Testis (tissue), 3 donors: ENCODE data around the gene TGDS. TPM values are rescaled to one million over a fixed set of nuclear protein-coding genes. Genes with fewer than 3 reads are reported as not detected.

ENCODE experiments used
- DNase-seq: peaks from one replicate; pipeline ENCODE4 v3.0.0-alpha.2; 2019
- H3K27ac ChIP-seq, 2 donors: fragments of 200-600 bp; sonication (generic); one replicate each; pipeline ENCODE4 v1.5.1; 2019
- H3K27me3 ChIP-seq: fragments of 200-600 bp; sonication (generic); one replicate; pipeline ENCODE4 v1.5.1; 2019
- H3K36me3 ChIP-seq: fragments of 200-600 bp; sonication (generic); one replicate; pipeline ENCODE4 v1.5.1; 2017; ENCODE audit warnings: low read depth; ENCODE audit errors: missing control alignments
- H3K4me1 ChIP-seq: fragments of 200-600 bp; sonication (generic); one replicate; pipeline ENCODE4 v1.5.1; 2019
- H3K4me3 ChIP-seq, 2 donors: fragments of 200-600 bp; sonication (generic); one replicate each; pipeline ENCODE4 v1.5.1; 2017 to 2019
- H3K9me3 ChIP-seq: fragments of 200-600 bp; sonication (generic); one replicate; pipeline ENCODE4 v1.5.1; 2017
- CTCF ChIP-seq, 3 experiments: fragments of 450-650 bp in 2 of 3; fragments of 200-600 bp in 1 of 3; sonication (generic) in 1 of 3; IDR thresholded peaks; one replicate each; pipeline ENCODE4 v1.5.1; 2016 to 2019; ENCODE audit warnings: antibody characterized with exemption in 3 of 3, mild to moderate bottlenecking in 2 of 3, moderate library complexity in 1 of 3
- POLR2A ChIP-seq: fragments of 450-650 bp; IDR thresholded peaks from one replicate; pipeline ENCODE4 v1.6.1; 2017; ENCODE audit warnings: antibody characterized with exemption, mild to moderate bottlenecking, moderate library complexity
- WGBS, 2 donors: methylation state at CpG; one replicate each; pipeline ENCODE4 v1.1.5; 2018; 5-methylcytosine and 5-hydroxymethylcytosine counted together
- intact Hi-C: fragments of 100-400 bp; cut with DNase I; formaldehyde crosslinking; loops from one replicate; pipeline ENCODE4 v1.15.1; 2023; ENCODE audit warnings: low total_unique reads
- polyA plus RNA-seq: library from polyadenylated mRNA; stranded (reverse); fragments of 350-450 nt; fragmentation: Illumina TruSeq; extraction: RNeasy Lipid Tissue Mini Kit (QIAGEN cat#74804); gene quantifications from one replicate; pipeline ENCODE4 v1.2.3, GENCODE V29; 2014; ENCODE audit warnings: low read depth, low replicate concordance; ENCODE audit not compliant: insufficient read depth
- total RNA-seq, 2 donors: library from RNA; depleted of rRNA; stranded (reverse); fragments of >200 nt; gene quantifications; one replicate each; pipeline ENCODE4 v1.2.3, GENCODE V29; 2016

The TGDS gene
- total and polyA plus RNA-seq, 3 donors from 2014 or later = 8.7 to 10.1 (median 9.5) TPM

DNA sequence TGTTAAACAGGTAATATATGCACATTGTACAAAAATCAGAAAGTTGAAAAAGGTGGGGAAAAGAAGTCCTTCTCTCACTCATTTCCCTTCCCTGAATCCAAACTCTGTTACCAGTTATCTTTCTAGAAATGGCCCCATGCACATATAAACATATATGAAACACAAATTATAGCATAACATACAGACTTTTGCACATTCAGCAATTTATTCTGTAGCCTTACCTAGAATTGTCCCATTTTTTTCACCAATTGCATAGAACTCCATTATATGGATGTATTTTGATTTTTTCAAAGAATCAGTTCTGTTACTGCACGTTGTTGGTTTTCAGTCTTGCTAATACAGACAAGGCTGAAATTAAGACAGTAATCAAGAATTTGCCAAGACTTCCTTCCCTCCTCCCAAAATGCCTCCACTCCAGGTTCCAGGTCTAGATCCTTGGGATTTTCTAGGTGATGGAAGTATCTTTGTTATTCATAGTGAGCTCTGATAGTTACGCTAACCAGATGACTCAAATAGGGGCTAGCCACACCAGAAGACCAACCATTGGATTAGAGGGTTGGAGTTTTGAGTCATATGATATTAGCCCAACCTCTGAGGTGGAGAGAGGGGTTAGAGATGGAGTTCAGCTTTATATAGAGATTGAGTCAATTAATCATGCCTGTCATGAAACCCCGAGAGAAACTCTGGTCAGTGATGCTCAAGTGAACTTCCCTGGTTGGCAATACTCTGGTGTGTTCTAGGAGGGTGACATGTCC, 36.5 kb upstream of the TGDS start:
- Histone ChIP-seq H3K4me3 (no peak overlapping the region), H3K27ac (no peak overlapping the region), H3K4me1 (no peaks in the 10 kb centered on the region), H3K36me3 (no peaks in the 10 kb centered on the region), H3K9me3 (no peaks in the 10 kb centered on the region), H3K27me3 (no peaks in the 10 kb centered on the region)
- intact Hi-C loops = no loop called here
- 95 to 96% methylated on average over 3 of the region's 3 CpGs for WGBS, 2 donors
- TF ChIP-seq POLR2A (no peak), CTCF (IDR thresholded peaks at IDR 0.05) (no peak)
- no peak for DNase-seq

DNA sequence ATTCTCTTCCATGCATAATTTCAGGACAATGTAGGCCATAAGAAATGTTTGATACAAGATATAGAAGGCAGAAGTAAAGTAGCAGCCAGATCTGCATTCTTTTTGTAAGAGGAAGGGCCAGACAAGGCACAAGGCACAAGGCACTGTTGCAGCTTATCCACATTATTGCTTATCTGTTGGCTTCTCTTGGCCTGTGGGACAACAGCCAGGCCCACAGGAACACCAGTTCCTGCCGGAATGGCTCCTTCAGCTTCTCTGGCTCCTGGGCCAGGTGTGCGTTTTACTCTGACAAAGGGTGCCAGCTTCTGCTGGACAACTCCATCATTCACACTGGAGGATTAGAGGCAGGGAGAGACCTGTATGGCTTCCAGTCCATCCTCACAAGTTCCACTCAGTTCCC, 34.9 kb upstream of the TGDS start:
- intact Hi-C loops = no loop called here
- TF ChIP-seq POLR2A = no peak
- no peak for TF ChIP-seq CTCF (IDR thresholded peaks at IDR 0.05)
- H3K27ac ChIP-seq = no peak overlapping the region
- 63 to 64% methylated on average over 2 of the region's 2 CpGs for WGBS, 2 donors
- H3K4me3 ChIP-seq = no peak overlapping the region
- no peaks in the 10 kb centered on the region for H3K36me3 ChIP-seq
- H3K9me3 ChIP-seq = no peaks in the 10 kb centered on the region
- no peaks in the 10 kb centered on the region for H3K4me1 ChIP-seq
- DNase-seq = no peak
- no peaks in the 10 kb centered on the region for H3K27me3 ChIP-seq

GRCh38 chr13:94623316-94623715, 27.4 kb upstream of the TGDS start:
- no peaks in the 10 kb centered on the region for H3K27me3 ChIP-seq
- H3K4me1 ChIP-seq = no peaks in the 10 kb centered on the region
- WGBS, 2 donors = 84% methylated on average over 4 of the region's 4 CpGs
- H3K36me3 ChIP-seq = no peaks in the 10 kb centered on the region
- no peak overlapping the region for H3K4me3 ChIP-seq
- H3K27ac ChIP-seq = no peak overlapping the region
- no peak for DNase-seq
- intact Hi-C loops = no loop called here
- no peak for TF ChIP-seq CTCF (IDR thresholded peaks at IDR 0.05)
- no peak for TF ChIP-seq POLR2A
- H3K9me3 ChIP-seq = no peaks in the 10 kb centered on the region

- Histone ChIP-seq H3K27ac (no peak overlapping the region), H3K9me3 (no peaks in the 10 kb centered on the region), H3K4me1 (no peaks in the 10 kb centered on the region), H3K27me3 (no peaks in the 10 kb centered on the region), H3K36me3 (no peaks in the 10 kb centered on the region), H3K4me3 (no peak overlapping the region)
- no peak for DNase-seq
- TF ChIP-seq POLR2A (no peak), CTCF (IDR thresholded peaks at IDR 0.05) (no peak)
- WGBS, 2 donors = 76 to 93% methylated on average over 2 of the region's 2 CpGs
- intact Hi-C loops = no loop called here
Measured at GRCh38 chr13:94622344-94622743, 26.4 kb upstream of the TGDS start.

- Histone ChIP-seq H3K9me3 (no peaks in the 10 kb centered on the region), H3K4me1 (no peaks in the 10 kb centered on the region), H3K4me3 (no peak overlapping the region), H3K27ac (no peak overlapping the region), H3K36me3 (no peaks in the 10 kb centered on the region), H3K27me3 (no peaks in the 10 kb centered on the region)
- DNase-seq = no peak
- intact Hi-C loops = no loop called here
- WGBS, 2 donors = 82 to 89% methylated on average over 2 of the region's 2 CpGs
- no peak for TF ChIP-seq POLR2A
- peak; percentile 11 to 64 (median 44) for TF ChIP-seq CTCF (IDR thresholded peaks at IDR 0.05)
Measured at GRCh38 chr13:94620286-94620896, 24.4 kb upstream of the TGDS start.
